Measurements from ENCODE around the gene ZMYND19. TPM values are rescaled to one million over a fixed set of nuclear protein-coding genes. Genes with fewer than 3 reads are reported as not detected.

ZMYND19 gene
- total RNA-seq, 1 experiment from 2014 or later = 79.2 TPM

- H3T11ph ChIP-seq (ENCODE audit: low read length) = no peak overlapping the region
- no peak for TF ChIP-seq CTCF (conservative IDR thresholded peaks at IDR 0.05)
- WGBS (ENCODE audit: extremely low coverage, insufficient read length, low lambda C conversion rate) = no CpG with 5 or more reads among the region's 12 CpGs
- H3K79me1 ChIP-seq (ENCODE audit: insufficient read depth, low read depth, low read length, poor library complexity, severe bottlenecking) = no peaks in the 10 kb centered on the region
- no peak overlapping the region for H3K4me3 Mint-ChIP-seq
- no peak overlapping the region for H2AFZ ChIP-seq (ENCODE audit: low read length)
- H2BK12ac ChIP-seq (ENCODE audit: insufficient read length, low read depth, low read length) = no peak overlapping the region
- H3K27me3 ChIP-seq (ENCODE audit: insufficient read depth, low read length) = no peaks in the 10 kb centered on the region
- H2AK5ac ChIP-seq (ENCODE audit: insufficient read length, low read length) = no peak overlapping the region
- no peak overlapping the region for H3K14ac ChIP-seq (ENCODE audit: insufficient read depth, low read length)
- H4K20me1 ChIP-seq (ENCODE audit: control insufficient read depth, insufficient read depth, insufficient read length) = no peaks in the 10 kb centered on the region
- H3K4ac ChIP-seq (ENCODE audit: low read depth, low read length) = no peak overlapping the region
- no peak overlapping the region for H2BK120ac ChIP-seq (ENCODE audit: low read depth, low read length, poor library complexity, severe bottlenecking)
- no peaks in the 10 kb centered on the region for H3K23me2 ChIP-seq (ENCODE audit: insufficient read length, low read depth, low read length, poor library complexity, severe bottlenecking)
- H3K27me3 Mint-ChIP-seq (ENCODE audit: low read depth) = no peaks in the 10 kb centered on the region; the same call in 1 of the 2 replicates
- H3K36me3 Mint-ChIP-seq (ENCODE audit: insufficient read depth in 1 of 3, low read depth in 3 of 3) = peaks cover 10 to 17% (median 15%) of the 10 kb centered on the region in 3 experiments
- no peaks in the 10 kb centered on the region for H3K9me3 ChIP-seq (ENCODE audit: control insufficient read depth, low read depth, low read length)
- no peaks in the 10 kb centered on the region for H3K4me1 ChIP-seq (ENCODE audit: insufficient read depth, low read length)
- H4K91ac ChIP-seq (ENCODE audit: insufficient read length, low read depth, low read length) = no peak overlapping the region
- no peak overlapping the region for H3K27ac ChIP-seq (ENCODE audit: insufficient read length, low read depth, low read length)
- no peaks in the 10 kb centered on the region for H3K79me2 ChIP-seq (ENCODE audit: insufficient read depth, low read length)
- no peak overlapping the region for H2BK5ac ChIP-seq (ENCODE audit: insufficient read length, low read length)
- H4K5ac ChIP-seq (ENCODE audit: insufficient read length, low read depth, low read length) = no peak overlapping the region
- H3K4me2 ChIP-seq (ENCODE audit: insufficient read depth, insufficient read length, low read length) = no peak overlapping the region
- H2BK15ac ChIP-seq (ENCODE audit: low read depth, low read length) = no peak overlapping the region
- no peak overlapping the region for H3K23ac ChIP-seq (ENCODE audit: insufficient read length, low read depth, low read length)
- no peak for DNase-seq
- H3K9ac ChIP-seq (ENCODE audit: extremely low read depth, insufficient read length, low read length) = no peak overlapping the region
- H4K8ac ChIP-seq (replicated peaks; ENCODE audit: insufficient read length, low read depth, low read length) = no peak overlapping the region
- H3K9me3 Mint-ChIP-seq = peaks cover 18 to 23% of the 10 kb centered on the region in 2 experiments
- H3K27ac Mint-ChIP-seq = no peak overlapping the region; a peak in 2 of 7 replicates
- no peak overlapping the region for H3K18ac ChIP-seq (ENCODE audit: insufficient read length, low read depth, low read length)
- peaks cover 0 to 4% of the 10 kb centered on the region in 2 experiments; a peak in 1 of 4 replicates for H3K4me1 Mint-ChIP-seq
- H3K56ac ChIP-seq (ENCODE audit: insufficient read length, low read depth, low read length) = no peak overlapping the region
- H2BK20ac ChIP-seq (ENCODE audit: low read depth, low read length, poor library complexity, severe bottlenecking) = no peak overlapping the region
Measured at GRCh38 chr9:137544176-137544760, 46.0 kb downstream of the ZMYND19 start.

Data from H9 (cell line).